Measurements from ENCODE around the gene OR8B4.
"Not testable (repeated sequence)": the region's sequence is repeated elsewhere in the genome, so short reads cannot be mapped to it uniquely, and the experiment has no call there.

Gene OR8B4

GRCh38 chr11:124424384-124424921 lies at the start of gene OR8B4:
TSS of gene OR8B4 (minus strand) at chr11:124424871. CDS start at chr11:124424871, 0 bp downstream.
- Histone ChIP-seq H3K4me3 (ENCODE audit: low read depth, low read length) (no peak within 1 kb of the TSS), H3K9ac (ENCODE audit: low read length) (no peak within 1 kb of the TSS), H3K27ac (ENCODE audit: low read depth, low read length) (no peak within 1 kb of the TSS), H3K4me1 (ENCODE audit: control insufficient read depth, insufficient read depth, low read length) (no peaks in the 10 kb centered on the region), H3K27me3 (ENCODE audit: control insufficient read depth, insufficient read depth, low read length) (no peaks in the 10 kb centered on the region), H3K36me3 (ENCODE audit: control insufficient read depth, insufficient read depth, low read length) (no peaks in the 10 kb centered on the region), H3K9me3 (ENCODE audit: control insufficient read depth, insufficient read depth, low read depth, low read length) (no peaks in the 10 kb centered on the region)

- Histone ChIP-seq H3K27me3 (ENCODE audit: control insufficient read depth, insufficient read depth, low read length) (no peaks in the 10 kb centered on the region), H3K4me3 (ENCODE audit: low read depth, low read length) (no peak overlapping the region), H3K36me3 (ENCODE audit: control insufficient read depth, insufficient read depth, low read length) (no peaks in the 10 kb centered on the region), H3K9ac (ENCODE audit: low read length) (no peak overlapping the region), H3K4me1 (ENCODE audit: control insufficient read depth, insufficient read depth, low read length) (0 out of 2 replicates have a peak, but pooled peaks cover 2% of the 10 kb centered on the region), H3K27ac (ENCODE audit: low read depth, low read length) (no peak overlapping the region), H3K9me3 (ENCODE audit: control insufficient read depth, insufficient read depth, low read depth, low read length) (no peaks in the 10 kb centered on the region)
These were observed 49.4 kb upstream of the OR8B4 start for GRCh38 chr11:124474079-124474478.

GRCh38 chr11:124473476-124473875 lies 48.8 kb upstream of the OR8B4 start:
- Histone ChIP-seq H3K27me3 (ENCODE audit: control insufficient read depth, insufficient read depth, low read length) (no peaks in the 10 kb centered on the region), H3K27ac (ENCODE audit: low read depth, low read length) (no peak overlapping the region), H3K9me3 (ENCODE audit: control insufficient read depth, insufficient read depth, low read depth, low read length) (no peaks in the 10 kb centered on the region), H3K9ac (ENCODE audit: low read length) (no peak overlapping the region), H3K36me3 (ENCODE audit: control insufficient read depth, insufficient read depth, low read length) (no peaks in the 10 kb centered on the region), H3K4me3 (ENCODE audit: low read depth, low read length) (no peak overlapping the region), H3K4me1 (ENCODE audit: control insufficient read depth, insufficient read depth, low read length) (0 out of 2 replicates have a peak, but pooled peaks cover 2% of the 10 kb centered on the region)

GRCh38 chr11:124470561-124471227 lies 46.0 kb upstream of the OR8B4 start:
- Histone ChIP-seq H3K9ac (ENCODE audit: low read length) (no peak overlapping the region), H3K4me3 (ENCODE audit: low read depth, low read length) (no peak overlapping the region), H3K27ac (ENCODE audit: low read depth, low read length) (no peak overlapping the region), H3K27me3 (ENCODE audit: control insufficient read depth, insufficient read depth, low read length) (no peaks in the 10 kb centered on the region), H3K9me3 (ENCODE audit: control insufficient read depth, insufficient read depth, low read depth, low read length) (no peaks in the 10 kb centered on the region), H3K36me3 (ENCODE audit: control insufficient read depth, insufficient read depth, low read length) (no peaks in the 10 kb centered on the region), H3K4me1 (ENCODE audit: control insufficient read depth, insufficient read depth, low read length) (0 out of 2 replicates have a peak, but pooled peaks cover 2% of the 10 kb centered on the region)

GRCh38 chr11:124467381-124467927 lies 42.8 kb upstream of the OR8B4 start:
- Histone ChIP-seq H3K4me1 (ENCODE audit: control insufficient read depth, insufficient read depth, low read length) (no peaks in the 10 kb centered on the region), H3K4me3 (ENCODE audit: low read depth, low read length) (no peak overlapping the region), H3K27ac (ENCODE audit: low read depth, low read length) (no peak overlapping the region), H3K27me3 (ENCODE audit: control insufficient read depth, insufficient read depth, low read length) (no peaks in the 10 kb centered on the region), H3K9me3 (ENCODE audit: control insufficient read depth, insufficient read depth, low read depth, low read length) (no peaks in the 10 kb centered on the region), H3K36me3 (ENCODE audit: control insufficient read depth, insufficient read depth, low read length) (no peaks in the 10 kb centered on the region), H3K9ac (ENCODE audit: low read length) (no peak overlapping the region)

GRCh38 chr11:124465368-124465767 lies 40.7 kb upstream of the OR8B4 start:
- Histone ChIP-seq H3K9ac (ENCODE audit: low read length) (no peak overlapping the region), H3K27ac (ENCODE audit: low read depth, low read length) (no peak overlapping the region), H3K9me3 (ENCODE audit: control insufficient read depth, insufficient read depth, low read depth, low read length) (no peaks in the 10 kb centered on the region), H3K4me1 (ENCODE audit: control insufficient read depth, insufficient read depth, low read length) (no peaks in the 10 kb centered on the region), H3K4me3 (ENCODE audit: low read depth, low read length) (no peak overlapping the region), H3K27me3 (ENCODE audit: control insufficient read depth, insufficient read depth, low read length) (no peaks in the 10 kb centered on the region), H3K36me3 (ENCODE audit: control insufficient read depth, insufficient read depth, low read length) (no peaks in the 10 kb centered on the region)

GRCh38 chr11:124463990-124464389 lies 39.3 kb upstream of the OR8B4 start:
- Histone ChIP-seq H3K4me3 (ENCODE audit: low read depth, low read length) (no peak overlapping the region), H3K27me3 (ENCODE audit: control insufficient read depth, insufficient read depth, low read length) (no peaks in the 10 kb centered on the region), H3K36me3 (ENCODE audit: control insufficient read depth, insufficient read depth, low read length) (no peaks in the 10 kb centered on the region), H3K9ac (ENCODE audit: low read length) (no peak overlapping the region), H3K4me1 (ENCODE audit: control insufficient read depth, insufficient read depth, low read length) (no peaks in the 10 kb centered on the region), H3K9me3 (ENCODE audit: control insufficient read depth, insufficient read depth, low read depth, low read length) (no peaks in the 10 kb centered on the region), H3K27ac (ENCODE audit: low read depth, low read length) (no peak overlapping the region)

- no peaks in the 10 kb centered on the region for H3K36me3 ChIP-seq (ENCODE audit: control insufficient read depth, insufficient read depth, low read length)
- H3K4me1 ChIP-seq (ENCODE audit: control insufficient read depth, insufficient read depth, low read length): no peaks in the 10 kb centered on the region
- H3K9ac ChIP-seq (ENCODE audit: low read length): no peak overlapping the region
- H3K27ac ChIP-seq (ENCODE audit: low read depth, low read length): no peak overlapping the region
- no peaks in the 10 kb centered on the region for H3K27me3 ChIP-seq (ENCODE audit: control insufficient read depth, insufficient read depth, low read length)
- H3K9me3 ChIP-seq (ENCODE audit: control insufficient read depth, insufficient read depth, low read depth, low read length): no peaks in the 10 kb centered on the region
- no peak overlapping the region for H3K4me3 ChIP-seq (ENCODE audit: low read depth, low read length)
These were observed 38.7 kb upstream of the OR8B4 start for GRCh38 chr11:124463324-124463723.

- Histone ChIP-seq H3K27ac (ENCODE audit: low read depth, low read length) (no peak overlapping the region), H3K9me3 (ENCODE audit: control insufficient read depth, insufficient read depth, low read depth, low read length) (no peaks in the 10 kb centered on the region), H3K9ac (ENCODE audit: low read length) (no peak overlapping the region), H3K27me3 (ENCODE audit: control insufficient read depth, insufficient read depth, low read length) (no peaks in the 10 kb centered on the region), H3K36me3 (ENCODE audit: control insufficient read depth, insufficient read depth, low read length) (no peaks in the 10 kb centered on the region), H3K4me1 (ENCODE audit: control insufficient read depth, insufficient read depth, low read length) (no peaks in the 10 kb centered on the region), H3K4me3 (ENCODE audit: low read depth, low read length) (no peak overlapping the region)
These were observed 35.8 kb upstream of the OR8B4 start for GRCh38 chr11:124460459-124460858.

GRCh38 chr11:124459379-124459778 lies 34.7 kb upstream of the OR8B4 start:
- H3K27ac ChIP-seq (ENCODE audit: low read depth, low read length); H3K9me3 ChIP-seq (ENCODE audit: control insufficient read depth, insufficient read depth, low read depth, low read length); H3K36me3 ChIP-seq (ENCODE audit: control insufficient read depth, insufficient read depth, low read length); H3K9ac ChIP-seq (ENCODE audit: low read length); H3K4me3 ChIP-seq (ENCODE audit: low read depth, low read length); H3K4me1 ChIP-seq (ENCODE audit: control insufficient read depth, insufficient read depth, low read length); H3K27me3 ChIP-seq (ENCODE audit: control insufficient read depth, insufficient read depth, low read length): not testable (repeated sequence)

GRCh38 chr11:124454552-124454951 lies 29.9 kb upstream of the OR8B4 start:
- Histone ChIP-seq H3K27ac (ENCODE audit: low read depth, low read length) (no peak overlapping the region), H3K4me1 (ENCODE audit: control insufficient read depth, insufficient read depth, low read length) (no peaks in the 10 kb centered on the region; the same call in 1 of the 2 replicates), H3K4me3 (ENCODE audit: low read depth, low read length) (no peak overlapping the region), H3K9ac (ENCODE audit: low read length) (no peak overlapping the region), H3K9me3 (ENCODE audit: control insufficient read depth, insufficient read depth, low read depth, low read length) (no peaks in the 10 kb centered on the region), H3K27me3 (ENCODE audit: control insufficient read depth, insufficient read depth, low read length) (no peaks in the 10 kb centered on the region), H3K36me3 (ENCODE audit: control insufficient read depth, insufficient read depth, low read length) (no peaks in the 10 kb centered on the region)

Data from HUES6 (cell line).